Superior temporal gyrus (tissue), 1 donor: Measurements from ENCODE around the gene SPATA31A7.
"Not testable (repeated sequence)": the region's sequence is repeated elsewhere in the genome, so short reads cannot be mapped to it uniquely, and the experiment has no call there.

Experiments
- DNase-seq: peaks from one replicate; pipeline ENCODE4 v3.0.0-alpha.2; 2016; ENCODE audit errors: extremely low spot score

The SPATA31A7 gene

GRCh38 chr9:61189736-61190135, at the start of gene SPATA31A7:
SPATA31A7 (plus strand) TSS chr9:61190036; CDS start chr9:61190065, 29 bp downstream.
- DNase-seq: not testable (repeated sequence)

GRCh38 chr9:61226438-61226837, 36.6 kb downstream of the SPATA31A7 start:
- DNase-seq: not testable (repeated sequence)
